Upper lobe of left lung (tissue), 6 donors: Measurements from ENCODE around the gene COL4A6. TPM values are rescaled to one million over a fixed set of nuclear protein-coding genes. Genes with fewer than 3 reads are reported as not detected.

Experiments
- ATAC-seq, 2 donors: fragments of 200-7000 bp; cut with Tn5 transposase; one replicate each; pipeline ENCODE4 v1.9.1; 2022; ENCODE audit warnings: mild to moderate bottlenecking in 2 of 2, moderate library complexity in 2 of 2; ENCODE audit not compliant: low FRiP score in 2 of 2
- DNase-seq, 2 donors: peaks; one replicate each; pipeline ENCODE4 v3.0.0-alpha.2; 2019 to 2020
- H3K27ac ChIP-seq, 4 donors: fragments of 200-600 bp; sonication (generic); one replicate each; pipeline ENCODE4 v1.5.1; 2016 to 2019
- H3K27me3 ChIP-seq, 4 donors: fragments of 200-600 bp; sonication (generic); one replicate each; pipeline ENCODE4 v1.5.1; 2017 to 2019
- H3K36me3 ChIP-seq, 4 donors: fragments of 200-600 bp; sonication (generic); one replicate each; pipeline ENCODE4 v1.5.1; 2016 to 2019
- H3K4me1 ChIP-seq, 4 donors: fragments of 200-600 bp; sonication (generic); one replicate each; pipeline ENCODE4 v1.5.1; 2018 to 2019
- H3K4me3 ChIP-seq, 4 donors: fragments of 200-600 bp; sonication (generic); one replicate each; pipeline ENCODE4 v1.5.1; 2017 to 2019; ENCODE audit warnings: mild to moderate bottlenecking in 2 of 4, moderate library complexity in 1 of 4
- H3K9me3 ChIP-seq, 4 donors: fragments of 200-600 bp; sonication (generic); one replicate each; pipeline ENCODE4 v1.5.1; 2018 to 2019
- CTCF ChIP-seq, 6 experiments: fragments of 450-650 bp in 4 of 6; fragments of 200-600 bp in 2 of 6; sonication (generic) in 2 of 6; IDR thresholded peaks; one replicate each; pipeline ENCODE4 v1.5.1; 2016 to 2019; ENCODE audit warnings: antibody characterized with exemption in 6 of 6
- EP300 ChIP-seq, 4 donors: sonication (generic); formaldehyde crosslinking; IDR thresholded peaks; one replicate each; pipeline ENCODE4 v1.5.1; 2017; ENCODE audit warnings: antibody characterized with exemption in 4 of 4, control low read depth in 2 of 4
- POLR2A ChIP-seq, 4 donors: fragments of 450-650 bp; IDR thresholded peaks; one replicate each; pipeline ENCODE4 v1.5.1; 2016 to 2017; ENCODE audit warnings: antibody characterized with exemption in 4 of 4, mild to moderate bottlenecking in 2 of 4
- POLR2AphosphoS5 ChIP-seq, 2 donors: sonication (generic); formaldehyde crosslinking; IDR thresholded peaks; one replicate each; pipeline ENCODE4 v1.5.1; 2017; ENCODE audit warnings: antibody characterized with exemption in 2 of 2
- WGBS, 2 donors: methylation state at CpG; one replicate each; pipeline ENCODE4 v1.1.5; 2017 to 2018; 5-methylcytosine and 5-hydroxymethylcytosine counted together
- total RNA-seq, 6 donors: library from RNA; depleted of rRNA in 4 of 6; stranded (reverse); fragments of >200 nt in 4 of 6; gene quantifications; one replicate each; pipeline versions ENCODE4 v1.1.0 to v1.2.1, GENCODE V29; 2016 to 2021
- donor health status: DM: no; HTN: no; CAD: no; lungs with moderate emphysema.
- donor health status: DM: no; HTN: yes; CAD: no; lungs with severe emphysema.

COL4A6 gene
- total RNA-seq, 6 donors from 2014 or later, result 0.52 to 3.8 (median 2.2) TPM

- no peaks in the 10 kb centered on the region for H3K9me3 ChIP-seq
- WGBS, 2 donors, result 92 to 100% methylated on average over 1 of the region's 1 CpG
- H3K36me3 ChIP-seq, result no peaks in the 10 kb centered on the region
- no peaks in the 10 kb centered on the region for H3K4me1 ChIP-seq
- ATAC-seq, result no peak
- no peak overlapping the region for H3K27ac ChIP-seq
- DNase-seq, result no peak
- no peaks in the 10 kb centered on the region for H3K27me3 ChIP-seq
- TF ChIP-seq POLR2A (IDR thresholded peaks at IDR 0.05), result no peak
- TF ChIP-seq CTCF (IDR thresholded peaks at IDR 0.05), result no peak
- TF ChIP-seq EP300 (IDR thresholded peaks at IDR 0.05), result no peak
- no peak for TF ChIP-seq POLR2AphosphoS5 (IDR thresholded peaks at IDR 0.05)
- H3K4me3 ChIP-seq, result no peak overlapping the region
Observed at GRCh38 chrX:108366644-108367406, 71.4 kb downstream of the COL4A6 start.

GRCh38 chrX:108362026-108362425 is 76.2 kb downstream of the COL4A6 start:
- Histone ChIP-seq H3K4me1 (no peaks in the 10 kb centered on the region), H3K9me3 (no peaks in the 10 kb centered on the region), H3K27me3 (no peaks in the 10 kb centered on the region), H3K36me3 (no peaks in the 10 kb centered on the region), H3K27ac (no peak overlapping the region), H3K4me3 (no peak overlapping the region)
- WGBS, 2 donors, result 27% methylated on average over 1 of the region's 1 CpG
- ATAC-seq (no peak), DNase-seq (no peak)
- TF ChIP-seq POLR2AphosphoS5 (IDR thresholded peaks at IDR 0.05) (no peak), EP300 (IDR thresholded peaks at IDR 0.05) (no peak), CTCF (IDR thresholded peaks at IDR 0.05) (no peak), POLR2A (IDR thresholded peaks at IDR 0.05) (no peak)

- Histone ChIP-seq H3K4me1 (no peaks in the 10 kb centered on the region), H3K27ac (no peak overlapping the region), H3K9me3 (no peaks in the 10 kb centered on the region), H3K27me3 (no peaks in the 10 kb centered on the region), H3K4me3 (no peak overlapping the region), H3K36me3 (no peaks in the 10 kb centered on the region)
- no peak for TF ChIP-seq CTCF (IDR thresholded peaks at IDR 0.05)
- no peak for TF ChIP-seq POLR2AphosphoS5 (IDR thresholded peaks at IDR 0.05)
- TF ChIP-seq EP300 (IDR thresholded peaks at IDR 0.05), result no peak
- no peak for TF ChIP-seq POLR2A (IDR thresholded peaks at IDR 0.05)
- 46 to 47% methylated on average over 2 of the region's 2 CpGs for WGBS, 2 donors
- DNase-seq (no peak), ATAC-seq (no peak)
Observed at GRCh38 chrX:108361316-108361715, 76.9 kb downstream of the COL4A6 start.

GRCh38 chrX:108359806-108360602 is 78.2 kb downstream of the COL4A6 start:
- H3K4me3 ChIP-seq, result no peak overlapping the region
- no peak overlapping the region for H3K27ac ChIP-seq
- H3K36me3 ChIP-seq, result no peaks in the 10 kb centered on the region
- no peaks in the 10 kb centered on the region for H3K4me1 ChIP-seq
- no peak for TF ChIP-seq POLR2A (IDR thresholded peaks at IDR 0.05)
- TF ChIP-seq EP300 (IDR thresholded peaks at IDR 0.05), result no peak
- TF ChIP-seq POLR2AphosphoS5 (IDR thresholded peaks at IDR 0.05), result no peak
- no peak for TF ChIP-seq CTCF (IDR thresholded peaks at IDR 0.05)
- no peaks in the 10 kb centered on the region for H3K9me3 ChIP-seq
- no peaks in the 10 kb centered on the region for H3K27me3 ChIP-seq
- ATAC-seq, result no peak
- WGBS, 2 donors, result 74 to 78% methylated on average over 4 of the region's 4 CpGs
- DNase-seq, result no peak
